HepG2 (cell line): ENCODE data around the gene NKD2. TPM values are rescaled to one million over a fixed set of nuclear protein-coding genes. Genes with fewer than 3 reads are reported as not detected.

ENCODE experiments used
- ATAC-seq: fragments of 200-7000 bp; cut with Tn5 transposase; 3 replicates; pipeline ENCODE4 v1.9.1; 2020; ENCODE audit warnings: mild to moderate bottlenecking, moderate library complexity
- BruUV-seq: library from RNA; stranded (reverse); fragments of 400-500 nt; replicated peaks from 2 replicates; lab custom pipeline; 2021; lab: Mats Ljungman, UMichigan
- CTCF ChIA-PET: fragments of 300-600 bp; formaldehyde crosslinking; extraction: SDS; loops from one replicate; lab custom pipeline; 2021; ENCODE audit warnings: low total read pairs, inconsistent platforms, low intra/inter-chr PET ratio; lab: Yijun Ruan, JAX
- POLR2A ChIA-PET: fragments of 350-600 bp; sonication (Branson Sonifier 250); formaldehyde crosslinking; loops from one replicate; lab custom pipeline; 2020; ENCODE audit warnings: antibody characterized with exemption, inconsistent platforms; lab: Yijun Ruan, JAX
- DNase-seq: peaks from one replicate; pipeline ENCODE4 v3.0.0-alpha.2; 2015; ENCODE audit warnings: low spot score
- FAIRE-seq: peaks from 3 replicates; lab custom pipeline; 2011; peaks lifted over from hg19 to GRCh38; lab: Jason Lieb, UNC
- H2AFZ ChIP-seq: one replicate; pipeline ENCODE4 v1.6.1; 2011; ENCODE audit warnings: low read length, inconsistent platforms
- H3K27ac ChIP-seq: fragments of 300-600 bp; 3 replicates; pipeline ENCODE4 v1.8.0; 2011; ENCODE audit warnings: mixed run types, mild to moderate bottlenecking, mixed read lengths, low read length, inconsistent platforms; ENCODE audit not compliant: insufficient read depth; ENCODE audit errors: extremely low read length
- H3K27me3 ChIP-seq, 2 experiments: fragments of 200-600 bp in 1 of 2; 2 replicates in 1 of 2; 3 replicates in 1 of 2; pipeline versions ENCODE4 v1.6.0 to v1.8.0; 2011; ENCODE audit warnings: low read length in 2 of 2, mild to moderate bottlenecking in 2 of 2, moderate library complexity in 2 of 2, inconsistent platforms in 1 of 2; ENCODE audit not compliant: insufficient read depth in 2 of 2, control insufficient read depth in 1 of 2
- H3K36me3 ChIP-seq, 2 experiments: fragments of 200-600 bp in 1 of 2; replicated peaks in 1 of 2; 2 replicates in 1 of 2; 3 replicates in 1 of 2; pipeline versions ENCODE4 v1.5.1 to v1.8.0; 2011; ENCODE audit warnings: low read length in 2 of 2, inconsistent platforms in 1 of 2; ENCODE audit not compliant: insufficient read depth in 2 of 2, control insufficient read depth in 1 of 2
- H3K4me1 ChIP-seq: 2 replicates; pipeline ENCODE4 v1.5.1; 2012; ENCODE audit warnings: low read length, inconsistent platforms; ENCODE audit not compliant: insufficient read depth
- H3K4me2 ChIP-seq: 2 replicates; pipeline ENCODE4 v1.6.0; 2011; ENCODE audit warnings: low read depth, low read length, inconsistent platforms
- H3K4me3 ChIP-seq, 3 experiments: fragments of 200-600 bp in 1 of 3; sonication (generic), shearing (Covaris generic) in 1 of 3; replicated peaks in 1 of 3; 2 replicates each; pipeline ENCODE4 v1.5.1; 2011 to 2016; ENCODE audit warnings: low read length in 3 of 3, inconsistent platforms in 2 of 3, low read depth in 2 of 3, mild to moderate bottlenecking in 2 of 3, control low read depth in 1 of 3, mixed read lengths in 1 of 3; ENCODE audit not compliant: insufficient read depth in 1 of 3
- H3K79me2 ChIP-seq: one replicate; pipeline ENCODE4 v1.6.1; 2011; ENCODE audit warnings: low read length, inconsistent platforms; ENCODE audit not compliant: insufficient read depth
- H3K9ac ChIP-seq: 2 replicates; pipeline ENCODE4 v1.6.0; 2011; ENCODE audit warnings: mild to moderate bottlenecking, low read depth, low read length, inconsistent platforms; ENCODE audit not compliant: insufficient read depth
- H3K9me3 ChIP-seq: 2 replicates; pipeline ENCODE4 v1.5.1; 2012; ENCODE audit warnings: mild to moderate bottlenecking, low read length
- H4K20me1 ChIP-seq: 2 replicates; pipeline ENCODE4 v1.6.0; 2011; ENCODE audit warnings: inconsistent platforms, mild to moderate bottlenecking, low read length, moderate library complexity; ENCODE audit not compliant: insufficient read depth
- BRCA1 ChIP-seq: sonication (generic); formaldehyde crosslinking; IDR thresholded peaks from 2 replicates; pipeline ENCODE4 v1.4.0; 2020; ENCODE audit warnings: missing genetic modification reagents
- EED ChIP-seq: sonication (generic); formaldehyde crosslinking; IDR thresholded peaks from 2 replicates; pipeline ENCODE4 v1.5.0; 2020; ENCODE audit warnings: mild to moderate bottlenecking, missing genetic modification reagents
- EZH2 ChIP-seq: conservative IDR thresholded peaks from 2 replicates; pipeline ENCODE4 v1.6.1; 2012; ENCODE audit warnings: mild to moderate bottlenecking, low read depth, low read length, moderate library complexity
- IRX3 ChIP-seq: sonication (generic); formaldehyde crosslinking; IDR thresholded peaks from 2 replicates; pipeline ENCODE4 v1.8.1; 2023; ENCODE audit warnings: mild to moderate bottlenecking, low read depth, missing genetic modification reagents, borderline replicate concordance
- KLF6 ChIP-seq: IDR thresholded peaks from 2 replicates; pipeline ENCODE4 v1.8.0; 2016; ENCODE audit warnings: missing biosample characterization, missing genetic modification reagents
- KMT2B ChIP-seq: IDR thresholded peaks from 2 replicates; pipeline ENCODE4 v1.6.1; 2016; ENCODE audit warnings: missing genetic modification reagents, missing compliant biosample characterization
- NFKB2 ChIP-seq: sonication (generic); formaldehyde crosslinking; IDR thresholded peaks from 2 replicates; pipeline ENCODE4 v1.4.0; 2020; ENCODE audit warnings: missing genetic modification reagents, borderline replicate concordance
- NR2F6 ChIP-seq, 2 experiments: IDR thresholded peaks; 2 replicates each; pipeline ENCODE4 v1.6.1; 2016; ENCODE audit warnings: antibody characterized with exemption in 1 of 2, mild to moderate bottlenecking in 1 of 2
- SIX1 ChIP-seq: sonication (generic); formaldehyde crosslinking; IDR thresholded peaks from 2 replicates; pipeline ENCODE4 v1.4.0; 2020; ENCODE audit warnings: missing genetic modification reagents, borderline replicate concordance
- ZNF776 ChIP-seq: sonication (generic); formaldehyde crosslinking; IDR thresholded peaks from 2 replicates; pipeline ENCODE4 v1.4.0; 2020; ENCODE audit warnings: mild to moderate bottlenecking, missing genetic modification reagents
- WGBS: methylation state at CpG from one replicate; pipeline ENCODE4 v1.1.6; 2017; ENCODE audit warnings: low lambda C conversion rate; 5-methylcytosine and 5-hydroxymethylcytosine counted together
- in situ Hi-C: cut with HindIII; loops from 2 replicates; pipeline ENCODE4 v1.10.0; 2017; ENCODE audit warnings: low pct_unique_long_range_greater_than_20kb; ENCODE audit not compliant: extremely low pct_ligation_motif_present
- intact Hi-C: fragments of 100-400 bp; cut with micrococcal nuclease; formaldehyde crosslinking; loops from one replicate; pipeline ENCODE4 v1.10.0; 2022; ENCODE audit not compliant: unreplicated experiment
- polyA plus RNA-seq, 8 experiments: library from polyadenylated mRNA; depleted of rRNA in 3 of 8; stranded (reverse) in 7 of 8; unstranded in 1 of 8; fragments of >200 nt; fragmentation: Illumina TruSeq in 4 of 8; extraction: Trizol in 4 of 8; gene quantifications; 2 replicates each; pipeline versions ENCODE4 v1.2.1 to v1.2.3, GENCODE V29; 2011 to 2016; ENCODE audit warnings: low read depth in 4 of 8, missing spikeins in 1 of 8, mixed read lengths in 1 of 8; ENCODE audit not compliant: insufficient read depth in 1 of 8
- total RNA-seq, 5 experiments: library from RNA; depleted of rRNA; stranded (reverse); fragments of >200 nt; fragmentation: Illumina TruSeq; extraction: Trizol; gene quantifications; 2 replicates each; pipeline ENCODE4 v1.2.3, GENCODE V29; 2016; ENCODE audit warnings: low read depth in 1 of 5
- TF ChIP-seq, protein P1 (sequence below): sonication (generic); formaldehyde crosslinking; IDR thresholded peaks from 2 replicates; pipeline ENCODE4 v1.8.0; 2022; ENCODE audit warnings: mild to moderate bottlenecking, missing genetic modification reagents
- TF ChIP-seq, protein P2 (sequence below): sonication (generic); formaldehyde crosslinking; IDR thresholded peaks from 2 replicates; pipeline ENCODE4 v1.4.0; 2020; ENCODE audit warnings: missing genetic modification reagents

NKD2 gene
- total and polyA plus RNA-seq, 2 of the 13 experiments (the other 11 are each of a cell fraction or from before 2014, with no cell fraction given), result 0.53 to 0.82 TPM

GRCh38 chr5:1001406-1002270, 7.0 kb upstream of the NKD2 start:
- H3K4me3 ChIP-seq, result no peak overlapping the region
- 43% methylated on average over 6 of the region's 19 CpGs for WGBS
- H3K4me2 ChIP-seq, result no peak overlapping the region
- ChIA-PET CTCF (no interaction called here), POLR2A (no interaction called here)
- DNase-seq (no peak), ATAC-seq (no peak), FAIRE-seq (no peak)
- H3K9ac ChIP-seq, result no peak overlapping the region
- in situ Hi-C loops (no loop called here), intact Hi-C loops (loop anchor here (5.0 kb wide), 1 partner anchor 166 kb away; no protein-coding TSS in a partner anchor)
- H3K36me3 ChIP-seq, result no peaks in the 10 kb centered on the region
- H3K27me3 ChIP-seq, result peaks cover 7 to 66% of the 10 kb centered on the region in 2 experiments
- no TSS peak for BruUV-seq
- no peak overlapping the region for H2AFZ ChIP-seq
- H3K4me1 ChIP-seq, result peaks cover 32% of the 10 kb centered on the region
- H3K9me3 ChIP-seq, result no peaks in the 10 kb centered on the region
- no peaks in the 10 kb centered on the region for H3K79me2 ChIP-seq
- H3K27ac ChIP-seq, result no peak overlapping the region
- H4K20me1 ChIP-seq, result no peaks in the 10 kb centered on the region
- no peak for TF ChIP-seq NR2F6 (IDR thresholded peaks at IDR 0.05)
- TF ChIP-seq NR2F6 (CRISPR knock-in tag; IDR thresholded peaks at IDR 0.05), result no peak
- TF ChIP-seq BRCA1 (CRISPR knock-in tag), result no peak
- no peak for TF ChIP-seq IRX3 (CRISPR knock-in tag)
- no peak for TF ChIP-seq SIX1 (CRISPR knock-in tag)
- TF ChIP-seq NFKB2 (CRISPR knock-in tag), result no peak
- TF ChIP-seq KLF6 (CRISPR knock-in tag), result no peak
- no peak for TF ChIP-seq ZNF776 (CRISPR knock-in tag)
- TF ChIP-seq, protein P1, sequence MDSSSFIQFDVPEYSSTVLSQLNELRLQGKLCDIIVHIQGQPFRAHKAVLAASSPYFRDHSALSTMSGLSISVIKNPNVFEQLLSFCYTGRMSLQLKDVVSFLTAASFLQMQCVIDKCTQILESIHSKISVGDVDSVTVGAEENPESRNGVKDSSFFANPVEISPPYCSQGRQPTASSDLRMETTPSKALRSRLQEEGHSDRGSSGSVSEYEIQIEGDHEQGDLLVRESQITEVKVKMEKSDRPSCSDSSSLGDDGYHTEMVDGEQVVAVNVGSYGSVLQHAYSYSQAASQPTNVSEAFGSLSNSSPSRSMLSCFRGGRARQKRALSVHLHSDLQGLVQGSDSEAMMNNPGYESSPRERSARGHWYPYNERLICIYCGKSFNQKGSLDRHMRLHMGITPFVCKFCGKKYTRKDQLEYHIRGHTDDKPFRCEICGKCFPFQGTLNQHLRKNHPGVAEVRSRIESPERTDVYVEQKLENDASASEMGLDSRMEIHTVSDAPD (CRISPR knock-in tag), result no peak
- no peak for TF ChIP-seq EZH2
- TF ChIP-seq KMT2B (CRISPR knock-in tag), result no peak
- TF ChIP-seq EED (CRISPR knock-in tag), result no peak
- TF ChIP-seq, protein P2, sequence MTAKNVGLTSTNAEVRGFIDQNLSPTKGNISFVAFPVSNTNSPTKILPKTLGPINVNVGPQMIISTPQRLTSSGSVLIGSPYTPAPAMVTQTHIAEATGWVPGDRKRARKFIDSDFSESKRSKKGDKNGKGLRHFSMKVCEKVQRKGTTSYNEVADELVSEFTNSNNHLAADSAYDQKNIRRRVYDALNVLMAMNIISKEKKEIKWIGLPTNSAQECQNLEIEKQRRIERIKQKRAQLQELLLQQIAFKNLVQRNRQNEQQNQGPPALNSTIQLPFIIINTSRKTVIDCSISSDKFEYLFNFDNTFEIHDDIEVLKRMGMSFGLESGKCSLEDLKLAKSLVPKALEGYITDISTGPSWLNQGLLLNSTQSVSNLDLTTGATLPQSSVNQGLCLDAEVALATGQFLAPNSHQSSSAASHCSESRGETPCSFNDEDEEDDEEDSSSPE (CRISPR knock-in tag), result no peak
